Stimulated activated naive CD4-positive, alpha-beta T cell (primary cell): ENCODE measurements around the gene PRXL2A.

Experiments used
- DNase-seq, 6 experiments: peaks; one replicate each; lab custom pipeline; 2025; lab: John Stamatoyannopoulos, UW

The PRXL2A gene

GRCh38 chr10:80461208-80462183 lies 53.1 kb downstream of the PRXL2A start:
- DNase-seq, result no peak

DNA sequence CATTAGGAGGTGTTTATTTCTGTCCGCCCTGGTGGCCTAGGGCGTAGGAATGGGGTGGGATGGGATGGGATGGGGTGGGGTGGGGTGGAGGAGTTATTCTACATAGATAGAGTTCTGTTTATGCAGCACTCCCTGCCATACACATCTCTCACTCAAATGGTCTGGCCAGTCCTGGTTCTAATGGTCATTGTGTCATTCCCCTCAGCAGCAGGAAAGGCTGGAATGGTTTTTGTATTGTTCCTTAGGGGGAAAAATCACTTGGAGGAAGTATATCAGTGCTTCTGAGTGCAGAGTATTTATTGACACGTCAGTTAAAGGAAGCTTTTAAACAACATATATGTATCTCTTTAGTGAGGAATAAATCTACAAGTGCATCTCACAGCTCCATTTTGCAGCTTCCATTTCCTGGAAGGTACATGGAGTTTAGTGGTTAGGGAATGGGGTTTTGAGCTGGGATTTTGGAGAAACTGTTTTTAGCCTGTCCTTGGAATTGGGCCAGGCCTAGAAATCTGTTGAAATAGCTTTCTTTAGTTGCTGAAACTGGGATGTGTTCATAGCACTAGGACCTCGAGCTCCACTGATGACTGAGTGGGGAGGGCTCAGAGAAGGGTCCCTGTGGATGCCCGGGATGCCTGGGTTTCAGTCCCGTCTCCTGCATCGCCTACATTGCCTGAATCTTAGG lies 54.1 kb downstream of the PRXL2A start:
- DNase-seq, result no peak

DNA sequence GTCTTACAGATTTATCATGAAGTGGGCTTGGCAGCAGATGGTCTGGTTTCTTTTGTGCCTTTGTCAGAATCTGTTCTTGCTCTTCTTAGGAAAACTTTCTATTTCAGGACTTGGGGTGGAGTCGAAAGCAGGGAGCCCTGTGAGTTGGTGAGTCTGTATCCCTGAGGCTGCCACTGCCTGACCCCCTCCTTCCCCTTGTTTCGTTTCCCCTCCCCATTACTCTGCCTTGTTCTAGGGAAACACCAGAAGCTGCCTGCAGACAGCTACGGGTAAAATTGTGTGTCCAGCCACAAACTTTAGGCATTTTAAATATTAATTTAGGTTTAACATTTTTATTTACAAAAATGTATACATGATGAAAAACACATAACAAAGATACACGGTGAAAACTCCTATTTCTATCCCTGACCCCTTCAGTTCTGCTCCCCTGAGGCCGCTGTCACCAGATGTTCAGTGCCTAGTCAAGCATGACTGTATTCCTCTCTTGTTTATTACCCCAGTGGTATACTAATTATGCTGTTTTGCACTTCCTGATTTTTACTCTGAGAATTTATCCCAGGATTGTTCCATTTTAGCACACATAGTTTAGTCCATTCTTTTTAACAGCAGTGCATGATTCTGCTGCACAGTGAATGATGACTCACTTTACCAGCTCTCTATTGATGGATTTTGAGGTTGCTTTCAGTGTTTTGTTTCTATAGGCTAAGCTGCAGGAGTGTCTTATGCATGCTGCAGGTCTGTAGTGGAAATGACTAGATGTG lies 54.8 kb downstream of the PRXL2A start:
- DNase-seq, result no peak

DNA sequence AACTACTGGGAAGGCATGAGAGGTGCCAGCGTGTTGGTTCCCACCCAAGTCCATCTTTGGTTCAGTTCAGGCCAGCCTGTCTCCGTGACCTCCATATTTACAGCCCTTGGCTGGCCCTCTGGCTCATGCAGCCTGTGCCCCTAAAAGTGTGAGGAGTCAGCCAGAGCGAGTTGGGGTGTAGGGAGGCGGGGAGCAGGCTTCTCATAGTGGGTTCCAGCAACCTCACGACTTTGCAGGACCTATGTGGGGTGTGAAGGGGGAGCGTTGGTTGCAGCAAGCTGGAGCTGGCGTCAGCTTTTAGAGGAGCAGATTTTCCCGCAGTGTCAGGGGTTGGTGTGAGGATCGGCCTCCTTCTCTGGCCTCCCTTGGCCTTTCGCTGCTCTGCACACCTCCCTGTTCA lies 55.5 kb downstream of the PRXL2A start:
- no peak for DNase-seq

DNA sequence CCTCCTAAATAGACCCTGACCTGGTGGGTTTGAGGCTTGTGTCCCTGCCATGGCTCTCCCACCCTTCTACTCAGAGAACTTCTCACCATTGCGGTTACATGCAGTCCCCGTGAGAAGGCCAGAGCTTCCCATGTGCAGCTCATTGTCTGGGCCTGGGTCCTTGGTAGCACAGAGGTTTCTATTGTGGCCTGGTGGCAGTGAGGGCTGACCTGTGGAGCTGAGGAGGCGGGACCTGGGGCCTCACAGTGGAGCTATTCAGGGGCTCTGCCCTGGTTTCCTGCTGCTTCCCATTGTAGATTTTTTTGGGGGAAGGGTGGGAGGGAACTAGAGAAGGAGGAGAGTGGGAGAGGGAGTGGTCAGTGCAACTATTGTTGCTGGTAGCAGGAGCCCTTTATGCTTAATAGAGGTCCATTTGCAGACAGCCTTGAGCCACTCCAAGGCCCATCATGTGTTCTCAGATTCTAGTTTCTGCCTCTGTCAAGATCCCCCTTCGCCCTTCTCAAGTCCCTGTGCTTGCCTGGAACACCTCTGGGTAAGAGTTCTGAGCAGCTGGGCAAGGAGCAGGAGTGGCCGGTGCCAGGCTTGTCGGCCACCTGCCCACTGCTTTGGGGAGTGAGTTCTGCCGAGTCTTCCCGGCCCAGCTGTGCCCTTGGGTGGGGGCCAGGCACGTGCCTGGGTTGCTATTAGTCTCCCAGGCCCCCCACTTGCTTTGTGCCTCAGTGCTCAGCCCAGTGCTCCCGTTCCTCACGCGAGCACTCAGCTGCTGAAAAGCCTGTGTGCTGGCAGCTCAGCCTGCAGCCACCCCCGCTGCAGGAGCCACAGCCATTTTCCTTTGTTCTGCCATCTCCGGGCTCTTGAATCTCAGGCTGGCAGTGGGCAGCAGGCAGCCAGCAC lies 56.5 kb downstream of the PRXL2A start:
- peak in 1 of 6 experiments; percentile 48 for DNase-seq

GRCh38 chr10:80465451-80465835 lies 57.1 kb downstream of the PRXL2A start:
- DNase-seq, result no peak

DNA sequence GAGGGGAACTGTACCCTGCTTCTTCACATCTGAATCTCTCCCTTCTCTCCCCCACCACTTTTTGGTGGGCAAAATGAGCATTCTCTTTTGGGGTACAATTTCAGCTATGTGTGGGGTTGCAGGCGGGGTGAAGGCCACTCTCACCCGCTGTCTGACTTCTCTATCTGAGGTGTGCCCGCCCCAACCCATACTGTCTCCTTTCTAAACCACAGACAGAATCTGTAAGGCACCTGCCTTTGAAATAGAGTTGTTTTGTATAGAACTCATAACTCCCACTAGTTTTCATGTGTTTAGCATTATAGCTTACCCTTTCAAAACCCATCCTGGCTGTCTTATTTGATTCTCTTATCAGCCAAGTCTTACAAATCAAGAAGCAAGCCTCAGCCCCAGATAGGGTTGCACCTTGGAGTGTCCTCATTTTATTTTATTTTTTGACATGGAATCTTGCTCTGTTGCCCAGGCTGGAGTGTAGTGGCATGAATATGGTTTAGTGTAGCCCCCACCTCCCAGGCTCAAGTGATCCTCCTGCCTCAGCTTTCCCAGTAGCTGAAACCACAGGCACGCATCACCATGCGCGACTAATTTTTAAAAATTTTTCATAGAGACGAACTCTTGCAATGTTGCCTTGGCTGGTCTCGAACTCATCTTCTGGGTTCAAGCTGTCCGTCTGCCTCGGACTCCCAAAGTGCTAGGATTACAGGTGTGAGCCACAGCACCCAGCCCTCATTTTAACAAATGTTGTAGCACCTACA lies 57.7 kb downstream of the PRXL2A start:
- peak; percentile 27 to 79 (median 66) for DNase-seq

DNA sequence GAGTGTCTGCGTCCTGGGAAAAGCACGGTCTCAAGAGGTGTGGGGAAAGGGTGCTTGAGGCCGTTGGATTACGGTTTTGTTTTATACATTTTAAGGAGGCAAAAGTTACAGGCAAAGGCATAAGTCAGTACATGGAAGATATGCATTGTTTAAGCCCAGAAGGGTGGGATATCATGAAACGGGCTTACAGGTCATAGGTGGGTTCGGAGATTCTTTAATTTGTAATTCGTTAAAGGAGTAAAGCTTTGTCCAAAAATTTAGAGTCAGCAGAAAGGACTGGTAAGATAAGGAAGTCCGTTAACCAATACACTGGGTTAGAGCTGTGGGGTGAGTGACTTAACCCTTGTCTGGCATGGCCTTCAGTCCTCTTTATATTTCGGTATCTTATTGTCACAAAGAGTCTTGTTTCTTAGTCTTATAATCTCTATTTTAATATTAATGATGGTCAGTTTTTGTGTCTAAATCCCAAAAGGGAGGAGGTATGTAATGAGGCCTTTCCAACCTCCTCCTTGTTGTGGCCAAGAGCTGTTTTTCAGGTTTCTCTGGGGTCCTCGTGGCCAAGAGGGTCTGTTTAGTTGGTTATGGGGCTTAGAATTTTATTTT lies 58.5 kb downstream of the PRXL2A start:
- no peak for DNase-seq

GRCh38 chr10:80468002-80468401 lies 59.7 kb downstream of the PRXL2A start:
- DNase-seq, result peak; percentile 39 to 81 (median 60)

DNA sequence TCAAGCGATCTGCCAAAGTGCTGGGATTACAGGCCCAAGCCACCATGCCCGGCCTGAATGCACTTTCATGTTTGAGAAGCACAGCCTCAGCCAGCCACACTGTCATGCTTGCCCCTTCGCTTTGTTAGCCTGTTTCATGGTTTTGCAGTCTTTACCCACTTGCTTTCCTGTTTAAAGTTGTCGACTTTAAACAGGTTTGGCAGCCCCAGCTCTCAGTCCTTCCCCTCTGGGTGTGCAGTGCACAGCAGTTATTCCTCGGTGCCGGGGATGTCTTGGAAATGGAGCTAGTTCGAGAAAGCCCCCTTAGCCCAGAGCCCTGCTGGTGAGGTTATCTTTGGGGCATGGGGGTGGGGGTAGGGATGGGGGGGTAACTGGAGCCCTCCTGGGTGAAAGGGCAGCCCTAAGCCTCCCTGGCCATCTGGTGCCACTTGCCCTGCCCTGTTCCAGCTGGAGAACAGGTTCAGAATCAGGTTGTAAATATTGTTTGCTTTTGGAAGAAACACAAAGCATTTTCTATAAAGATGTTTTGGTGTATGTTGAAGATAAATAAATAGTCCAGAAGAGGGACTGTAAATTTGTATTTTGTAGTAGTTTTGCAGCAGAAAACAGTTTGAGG lies 60.6 kb downstream of the PRXL2A start:
- peak in 4 of 6 experiments; percentile 22 to 41 (median 30) for DNase-seq

GRCh38 chr10:80470266-80470665 lies 61.9 kb downstream of the PRXL2A start:
- DNase-seq, result no peak

DNA sequence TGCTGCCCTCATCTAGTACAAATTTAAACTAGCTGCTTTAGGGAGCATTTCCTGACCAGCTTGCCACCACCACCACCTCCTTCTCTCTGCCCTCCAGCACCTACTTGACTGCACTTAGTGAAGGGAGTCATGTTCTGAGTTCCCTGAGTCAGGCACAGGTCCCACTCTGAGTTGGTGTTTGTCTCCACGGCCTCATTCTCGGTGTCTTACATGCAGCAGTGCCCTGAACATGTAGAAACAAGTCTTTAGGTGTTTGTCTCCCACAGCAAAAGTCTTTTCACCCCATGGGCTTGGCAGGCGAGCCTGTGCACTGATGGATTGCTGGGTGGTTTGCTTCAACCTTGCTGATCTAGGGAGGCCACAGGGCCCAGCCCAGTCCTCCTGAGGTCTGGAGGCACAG lies 62.6 kb downstream of the PRXL2A start:
- no peak for DNase-seq

DNA sequence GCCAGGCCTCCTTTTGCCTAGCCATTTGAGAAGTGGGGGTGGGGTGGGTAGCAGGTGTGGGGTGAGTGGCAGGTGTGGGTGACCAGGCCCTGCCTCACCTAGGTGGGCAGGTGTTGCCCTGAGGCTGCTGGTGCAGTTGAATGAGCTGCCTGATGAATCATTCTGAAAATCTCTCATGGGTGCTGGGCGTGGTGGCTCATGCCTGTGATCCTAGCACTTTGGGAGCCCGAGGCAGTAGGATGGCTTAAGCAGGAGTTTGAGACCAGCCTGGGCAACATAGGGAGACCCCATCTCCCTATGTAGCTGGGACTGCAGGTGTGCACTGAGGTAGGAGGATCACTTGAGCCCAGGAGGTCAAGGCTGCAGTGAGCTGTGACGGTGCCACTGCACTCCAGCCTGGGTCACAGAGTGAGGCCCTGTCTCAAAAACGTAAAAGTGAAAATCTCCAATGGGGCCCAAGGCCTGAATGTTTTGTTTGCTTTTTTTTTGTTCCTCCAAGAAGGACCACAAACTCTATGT lies 63.4 kb downstream of the PRXL2A start:
- no peak for DNase-seq

DNA sequence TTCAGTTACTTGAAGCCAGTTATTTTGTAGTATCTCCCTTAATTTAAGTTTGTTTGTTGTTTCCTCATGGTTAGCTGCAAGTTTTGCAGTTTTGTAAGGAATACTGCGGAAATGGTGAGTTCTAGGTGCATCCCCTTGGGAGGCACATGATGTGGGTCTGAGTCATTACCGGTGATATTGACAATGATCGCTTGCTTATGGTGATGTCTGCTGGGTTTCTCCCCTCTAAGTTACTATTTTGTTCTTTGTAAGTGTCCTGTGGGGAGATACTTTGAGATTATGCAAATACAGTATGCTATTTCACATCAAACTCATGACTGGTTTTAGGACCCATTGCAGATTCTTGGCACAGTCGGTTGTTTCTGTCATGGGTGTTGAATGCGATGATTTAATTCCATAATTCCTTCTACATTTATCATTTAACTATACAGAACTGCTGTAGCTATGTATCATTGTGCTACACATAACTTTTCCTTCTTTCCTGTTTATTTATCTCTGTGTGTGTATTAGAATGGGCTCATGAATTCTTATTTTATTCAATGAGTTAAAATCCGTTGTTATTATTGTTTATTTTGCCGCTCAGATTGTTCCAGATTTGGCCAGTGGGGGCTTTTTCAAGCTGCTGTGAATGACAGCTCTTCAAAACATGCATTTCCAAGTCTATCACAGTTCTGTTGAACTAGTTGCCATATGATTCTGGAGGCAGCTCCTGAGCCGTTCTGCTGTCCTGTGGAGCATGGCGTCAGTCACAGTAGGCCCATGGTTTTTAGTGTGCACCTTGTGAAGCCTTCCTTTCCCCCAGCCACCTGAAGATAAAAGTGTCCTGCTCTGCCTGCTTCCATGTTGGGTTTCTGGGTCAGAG lies 64.1 kb downstream of the PRXL2A start:
- no peak for DNase-seq

GRCh38 chr10:80473096-80473657 lies 64.8 kb downstream of the PRXL2A start:
- DNase-seq, result no peak

- DNase-seq, result no peak
Observed at GRCh38 chr10:80473692-80474596, 65.6 kb downstream of the PRXL2A start.

DNA sequence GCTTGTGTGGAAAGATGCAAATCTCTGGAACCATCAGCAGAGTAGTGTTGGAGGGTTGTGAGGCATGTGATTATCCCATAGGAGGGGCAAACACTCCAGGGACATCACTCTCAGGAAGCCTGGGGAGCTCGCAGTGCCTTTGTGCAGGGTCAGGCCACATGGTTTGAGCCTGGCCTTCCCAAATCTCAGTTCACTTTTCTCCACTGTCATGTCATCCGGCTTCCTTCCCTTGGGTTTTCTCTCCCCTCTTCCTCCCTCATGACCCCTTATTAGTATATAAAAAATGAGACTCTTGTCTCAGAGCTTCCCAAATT lies 66.2 kb downstream of the PRXL2A start:
- no peak for DNase-seq
